T-helper 17 cell (primary cell): ENCODE data around the gene POLD4. TPM values are rescaled to one million over a fixed set of nuclear protein-coding genes. Genes with fewer than 3 reads are reported as not detected.

ENCODE experiments used
- ATAC-seq: fragments of 150-1000 bp; cut with Tn5 transposase; 2 replicates; pipeline ENCODE4 v1.10.0; 2021; ENCODE audit warnings: mild to moderate bottlenecking, moderate library complexity
- DNase-seq, 3 donors: peaks; one replicate each; pipeline versions ENCODE4 v3.0.0 to v3.0.0-alpha.2; 2020 to 2021
- H3K9me3 ChIP-seq: one replicate; pipeline ENCODE4 v1.7.0; 2013; ENCODE audit warnings: low read length, mild to moderate bottlenecking; ENCODE audit not compliant: control insufficient read depth, poor library complexity, severe bottlenecking
- H3K27ac Mint-ChIP-seq: one replicate; pipeline ENCODE4 v1.8.0; 2022; ENCODE audit warnings: mild to moderate bottlenecking, moderate library complexity, mixed read lengths
- H3K27me3 Mint-ChIP-seq: one replicate; pipeline ENCODE4 v1.8.0; 2022; ENCODE audit warnings: mixed read lengths
- H3K36me3 Mint-ChIP-seq: one replicate; pipeline ENCODE4 v1.8.0; 2022; ENCODE audit warnings: low read depth, mixed read lengths
- H3K4me1 Mint-ChIP-seq: one replicate; pipeline ENCODE4 v1.8.0; 2022; ENCODE audit warnings: mild to moderate bottlenecking, mixed read lengths
- H3K4me3 Mint-ChIP-seq: one replicate; pipeline ENCODE4 v1.8.0; 2022; ENCODE audit warnings: mild to moderate bottlenecking, moderate library complexity, mixed read lengths
- total RNA-seq, 4 donors: library from RNA in 2 of 4; stranded (reverse) in 2 of 4; gene quantifications; one replicate each; pipeline ENCODE4 v1.2.3 and lab custom pipeline; 2022 to 2026

The POLD4 gene
- total RNA-seq, 2 donors from 2014 or later, result 45.9 to 61.0 TPM

DNA sequence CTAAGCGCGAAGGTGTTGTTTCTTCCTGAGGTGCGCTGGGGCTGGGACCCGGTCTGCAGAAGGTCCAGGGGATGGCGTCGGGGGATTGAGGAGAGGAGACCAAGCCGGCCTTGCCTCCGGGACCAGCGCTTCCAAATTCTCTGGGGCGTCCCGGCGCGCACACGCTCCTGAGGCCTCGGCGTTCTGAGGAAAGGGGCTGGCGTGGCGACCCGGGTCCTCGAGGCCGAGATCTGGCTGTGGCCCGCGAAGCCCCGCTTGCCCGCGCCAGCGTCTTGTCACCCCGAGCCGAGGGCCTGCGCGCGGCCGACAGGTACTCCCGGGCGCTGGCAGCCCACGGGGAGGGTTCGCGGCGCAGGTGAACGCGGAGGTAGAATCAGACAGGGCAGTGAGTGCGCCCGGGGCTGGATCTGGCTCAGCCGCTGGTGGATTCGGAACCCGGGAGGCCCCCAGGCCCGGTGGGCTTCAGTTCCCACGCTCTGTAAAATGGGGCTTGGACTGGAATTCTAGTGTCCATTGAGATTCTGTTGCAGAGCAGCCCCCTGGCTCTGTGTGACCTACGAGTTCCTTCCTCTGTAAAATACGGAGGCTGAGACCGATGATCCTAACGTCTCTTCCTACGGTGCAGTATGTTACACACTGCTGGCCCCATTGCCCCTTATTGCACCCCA, 35.3 kb downstream of the POLD4 start:
- no peaks in the 10 kb centered on the region for H3K27me3 Mint-ChIP-seq
- H3K4me3 Mint-ChIP-seq, result peak overlapping the region; percentile 98
- ATAC-seq, result peak; percentile 51
- H3K9me3 ChIP-seq, result no peaks in the 10 kb centered on the region
- peak in 1 of 3 donors; percentile 35 for DNase-seq
- peaks cover 27% of the 10 kb centered on the region for H3K4me1 Mint-ChIP-seq
- peaks cover 4% of the 10 kb centered on the region for H3K36me3 Mint-ChIP-seq
- H3K27ac Mint-ChIP-seq, result peak overlapping the region; percentile 95

DNA sequence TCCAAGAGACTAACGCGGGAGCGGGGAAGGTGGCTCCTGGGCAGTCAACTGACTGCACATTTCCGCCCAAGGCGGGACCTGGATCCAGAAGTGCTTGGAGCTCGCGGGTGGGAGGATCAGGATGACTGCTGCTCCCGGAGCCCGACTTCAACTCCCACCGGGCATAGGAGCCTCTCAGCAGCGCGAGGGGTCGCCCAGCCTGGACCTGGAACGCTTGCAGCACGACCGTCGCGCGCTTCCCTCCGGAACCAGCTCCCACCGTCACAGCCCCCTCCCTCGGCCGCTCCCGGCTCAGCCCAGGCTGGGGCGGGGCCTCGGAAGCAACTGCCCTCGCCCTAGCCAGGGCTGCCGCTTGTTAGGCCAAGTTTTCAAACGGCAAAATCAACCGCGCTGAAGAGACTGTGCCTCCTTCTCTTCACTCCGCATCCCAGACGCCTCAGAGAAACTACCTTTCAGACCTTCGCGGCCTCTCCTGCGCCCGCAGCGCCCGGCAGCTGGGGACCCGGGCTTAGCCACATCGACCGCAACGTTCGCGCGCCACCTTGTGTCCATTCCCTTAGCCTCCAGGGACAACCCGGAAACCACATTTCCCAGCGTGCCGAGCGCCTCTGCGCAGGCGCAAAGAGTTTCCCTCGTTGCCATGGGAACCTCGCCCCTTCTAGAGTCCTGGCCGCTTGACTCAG, 36.0 kb downstream of the POLD4 start:
- peaks cover 33% of the 10 kb centered on the region for H3K4me1 Mint-ChIP-seq

DNA sequence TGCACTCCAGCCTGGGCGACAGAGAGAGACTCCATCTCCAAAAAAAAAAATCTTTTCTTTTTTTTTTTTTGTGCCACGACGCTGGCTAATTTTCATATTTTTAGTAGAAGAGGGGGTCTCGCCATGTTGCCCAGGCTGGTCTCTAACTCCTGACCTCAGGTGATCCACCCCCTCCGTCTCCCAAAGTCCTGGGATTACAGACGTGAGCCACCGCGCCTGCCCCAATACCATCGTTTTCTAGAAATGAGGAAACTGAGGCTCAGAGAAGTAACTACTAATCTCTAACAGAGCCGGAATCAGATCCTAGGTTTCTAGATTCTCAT, 36.5 kb downstream of the POLD4 start:
- DNase-seq, result no peak
- Mint-ChIP-seq H3K27me3 (no peaks in the 10 kb centered on the region), H3K4me3 (peak overlapping the region; percentile 98), H3K27ac (peak overlapping the region; percentile 95), H3K36me3 (peaks cover 4% of the 10 kb centered on the region), H3K4me1 (peaks cover 35% of the 10 kb centered on the region)
- no peak for ATAC-seq
- H3K9me3 ChIP-seq, result no peaks in the 10 kb centered on the region

More for the DNA sequence above, 36.0 kb downstream of the POLD4 start:
- H3K27me3 Mint-ChIP-seq, result no peaks in the 10 kb centered on the region
- peak overlapping the region; percentile 95 for H3K27ac Mint-ChIP-seq
- peak overlapping the region; percentile 98 for H3K4me3 Mint-ChIP-seq
- H3K9me3 ChIP-seq, result no peaks in the 10 kb centered on the region
- DNase-seq (peak; percentile 93 to 99 (median 95)), ATAC-seq (peak; percentile 87)
- peaks cover 4% of the 10 kb centered on the region for H3K36me3 Mint-ChIP-seq

DNA sequence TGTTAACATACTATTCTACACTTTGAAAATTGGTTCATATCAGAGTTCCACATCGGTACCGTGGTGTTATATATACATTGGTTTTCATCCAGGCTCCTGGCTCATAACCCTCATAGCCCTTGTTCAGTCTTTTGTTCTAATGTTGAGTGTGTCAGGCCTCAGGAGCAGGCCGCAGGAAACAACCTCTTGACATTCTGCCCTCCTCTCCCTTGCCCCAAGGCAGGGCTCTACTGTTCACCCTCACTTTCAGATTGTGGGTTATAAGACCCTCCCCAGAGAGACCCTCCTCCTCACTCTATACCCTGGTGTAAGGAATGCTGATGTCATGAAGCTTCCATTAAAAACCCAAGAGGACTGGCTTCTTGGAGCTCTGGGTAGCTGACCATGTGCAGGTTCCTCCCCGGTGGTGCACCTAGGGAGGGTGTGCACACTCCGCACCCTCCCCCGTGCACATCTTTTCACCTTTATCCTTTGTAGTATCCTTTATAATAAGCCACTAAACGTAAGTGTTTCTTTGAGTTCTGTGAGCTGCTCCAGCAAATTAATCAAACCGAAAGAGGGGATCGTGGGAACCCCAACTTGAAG, 37.9 kb downstream of the POLD4 start:
- peaks cover 35% of the 10 kb centered on the region for H3K4me1 Mint-ChIP-seq
- no peaks in the 10 kb centered on the region for H3K9me3 ChIP-seq
- H3K36me3 Mint-ChIP-seq, result peaks cover 4% of the 10 kb centered on the region
- ATAC-seq (no peak), DNase-seq (no peak)
- no peaks in the 10 kb centered on the region for H3K27me3 Mint-ChIP-seq
- H3K27ac Mint-ChIP-seq, result peak overlapping the region; percentile 91
- peak overlapping the region; percentile 39 for H3K4me3 Mint-ChIP-seq

- Mint-ChIP-seq H3K4me3 (peak overlapping the region; percentile 9), H3K27ac (peak overlapping the region; percentile 91), H3K36me3 (peaks cover 4% of the 10 kb centered on the region), H3K4me1 (peaks cover 31% of the 10 kb centered on the region), H3K27me3 (no peaks in the 10 kb centered on the region)
- ATAC-seq (no peak), DNase-seq (no peak)
- no peaks in the 10 kb centered on the region for H3K9me3 ChIP-seq
Measured at GRCh38 chr11:67314218-67314617, 39.1 kb downstream of the POLD4 start.

GRCh38 chr11:67313125-67313890, 40.0 kb downstream of the POLD4 start:
- peaks cover 28% of the 10 kb centered on the region for H3K4me1 Mint-ChIP-seq
- peak overlapping the region; percentile 83 for H3K4me3 Mint-ChIP-seq
- DNase-seq (no peak), ATAC-seq (no peak)
- no peaks in the 10 kb centered on the region for H3K27me3 Mint-ChIP-seq
- H3K27ac Mint-ChIP-seq, result peak overlapping the region; percentile 91
- peaks cover 4% of the 10 kb centered on the region for H3K36me3 Mint-ChIP-seq
- no peaks in the 10 kb centered on the region for H3K9me3 ChIP-seq

DNA sequence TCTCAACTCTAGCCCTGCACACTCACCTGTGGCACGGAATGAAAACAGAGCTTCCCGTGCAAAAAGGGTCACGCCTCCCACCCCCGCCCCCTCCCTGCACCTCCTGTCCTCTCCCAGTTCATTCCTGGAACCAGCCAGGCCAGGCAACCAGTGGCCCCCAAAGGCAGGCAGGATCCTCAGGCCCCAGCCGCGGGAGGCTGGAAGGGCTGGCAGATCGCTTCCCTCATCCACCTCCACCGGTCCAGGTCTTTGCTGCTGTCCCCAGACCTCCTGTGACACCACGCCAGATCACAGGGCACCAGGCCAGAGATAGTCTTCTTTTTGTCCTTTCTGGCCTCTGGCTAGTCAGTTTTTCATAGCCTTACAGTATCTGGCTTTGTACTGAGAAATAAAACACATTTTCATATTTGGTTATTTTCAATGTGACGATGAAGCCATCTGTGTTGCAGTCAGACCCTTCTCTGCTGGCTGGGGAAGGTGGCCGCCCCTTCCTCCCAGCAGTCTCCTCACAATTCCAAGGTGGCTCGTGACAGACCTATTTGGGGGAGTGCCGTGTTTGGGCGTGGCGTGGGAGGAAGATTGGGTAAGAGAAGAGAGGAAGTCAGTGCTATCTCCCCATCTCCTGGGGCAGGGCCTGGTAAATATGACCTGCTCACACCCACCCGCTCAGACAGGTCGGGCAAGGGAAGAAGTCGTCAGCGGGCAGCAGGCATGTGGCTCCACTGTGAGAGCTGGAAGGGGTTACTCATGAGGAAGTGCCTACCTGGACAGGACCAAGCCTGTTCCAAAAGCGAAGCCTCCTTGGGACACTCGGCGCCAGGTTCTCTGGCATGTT, 40.9 kb downstream of the POLD4 start:
- Mint-ChIP-seq H3K27ac (peak overlapping the region; percentile 91), H3K27me3 (no peaks in the 10 kb centered on the region), H3K36me3 (no peaks in the 10 kb centered on the region), H3K4me1 (peaks cover 24% of the 10 kb centered on the region), H3K4me3 (peak overlapping the region; percentile 83)
- ATAC-seq (peak; percentile 43), DNase-seq (peak in 1 of 3 donors; percentile 35)
- H3K9me3 ChIP-seq, result no peaks in the 10 kb centered on the region

GRCh38 chr11:67311556-67312082, 41.7 kb downstream of the POLD4 start:
- Mint-ChIP-seq H3K4me1 (peaks cover 20% of the 10 kb centered on the region), H3K4me3 (no peak overlapping the region), H3K27me3 (no peaks in the 10 kb centered on the region), H3K36me3 (no peaks in the 10 kb centered on the region), H3K27ac (peak overlapping the region; percentile 91)
- peak; percentile 11 for ATAC-seq
- no peak for DNase-seq
- H3K9me3 ChIP-seq, result no peaks in the 10 kb centered on the region

DNA sequence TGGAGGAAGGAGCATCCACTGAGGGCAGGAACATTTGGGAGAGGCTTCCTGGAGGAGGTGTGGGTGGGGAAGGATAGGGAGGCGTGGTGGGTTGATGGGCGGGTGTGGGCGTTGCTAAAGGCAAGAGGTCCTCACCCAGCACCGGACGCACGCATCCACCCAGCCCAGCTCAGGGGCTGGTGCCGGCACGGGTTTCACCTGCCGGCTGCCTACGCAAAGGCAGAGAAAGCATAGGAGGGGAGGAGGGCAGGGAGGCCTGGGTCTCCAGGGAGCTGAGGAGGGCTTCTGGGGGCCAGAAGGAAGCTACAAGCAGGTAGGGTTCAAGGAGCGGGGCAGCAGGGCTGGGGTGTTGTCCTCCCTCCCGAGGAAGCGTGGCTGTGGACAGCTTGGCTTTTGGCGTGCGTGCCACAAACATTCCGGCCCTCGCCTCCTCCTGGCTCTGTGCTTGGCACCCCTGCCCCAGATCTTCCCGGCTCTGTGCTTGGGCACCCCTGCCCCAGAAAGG, 42.2 kb downstream of the POLD4 start:
- H3K9me3 ChIP-seq, result no peaks in the 10 kb centered on the region
- ATAC-seq (no peak), DNase-seq (no peak)
- peaks cover 18% of the 10 kb centered on the region for H3K4me1 Mint-ChIP-seq
- H3K36me3 Mint-ChIP-seq, result no peaks in the 10 kb centered on the region
- no peaks in the 10 kb centered on the region for H3K27me3 Mint-ChIP-seq
- H3K4me3 Mint-ChIP-seq, result no peak overlapping the region
- peak overlapping the region; percentile 91 for H3K27ac Mint-ChIP-seq

GRCh38 chr11:67310246-67311050, 42.9 kb downstream of the POLD4 start:
- Mint-ChIP-seq H3K27ac (peak overlapping the region; percentile 91), H3K27me3 (no peaks in the 10 kb centered on the region), H3K4me3 (no peak overlapping the region), H3K36me3 (no peaks in the 10 kb centered on the region), H3K4me1 (peaks cover 18% of the 10 kb centered on the region)
- ATAC-seq (no peak), DNase-seq (no peak)
- H3K9me3 ChIP-seq, result no peaks in the 10 kb centered on the region

DNA sequence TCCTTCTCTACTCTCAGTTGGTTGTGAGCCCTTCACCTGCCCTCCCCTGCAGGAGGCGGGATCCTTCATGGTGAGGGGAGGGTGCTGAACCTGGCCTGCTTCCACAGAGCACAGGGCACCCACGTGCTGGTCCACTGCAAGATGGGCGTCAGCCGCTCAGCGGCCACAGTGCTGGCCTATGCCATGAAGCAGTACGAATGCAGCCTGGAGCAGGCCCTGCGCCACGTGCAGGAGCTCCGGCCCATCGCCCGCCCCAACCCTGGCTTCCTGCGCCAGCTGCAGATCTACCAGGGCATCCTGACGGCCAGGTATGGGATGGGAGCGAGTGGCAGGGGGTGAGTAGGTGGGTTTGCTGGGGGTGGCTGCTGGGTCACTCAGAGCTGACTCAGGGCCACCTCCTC, 43.7 kb downstream of the POLD4 start:
- Mint-ChIP-seq H3K4me1 (peaks cover 21% of the 10 kb centered on the region), H3K27ac (peak overlapping the region; percentile 56), H3K36me3 (no peaks in the 10 kb centered on the region), H3K27me3 (no peaks in the 10 kb centered on the region), H3K4me3 (no peak overlapping the region)
- no peaks in the 10 kb centered on the region for H3K9me3 ChIP-seq
- ATAC-seq (no peak), DNase-seq (no peak)
